Breast epithelium (tissue), 4 donors: ENCODE measurements around the gene ACVRL1. TPM values are rescaled to one million over a fixed set of nuclear protein-coding genes. Genes with fewer than 3 reads are reported as not detected.

ENCODE experiments used
- DNase-seq, 2 donors: peaks; one replicate each; pipeline ENCODE4 v3.0.0-alpha.2; 2019; ENCODE audit warnings: low spot score in 2 of 2
- H3K27ac ChIP-seq, 2 donors: fragments of 200-600 bp; sonication (generic) in 1 of 2; one replicate each; pipeline ENCODE4 v1.5.1; 2016 to 2019; ENCODE audit warnings: mild to moderate bottlenecking in 1 of 2
- H3K27me3 ChIP-seq, 2 donors: fragments of 200-600 bp; sonication (generic) in 1 of 2; one replicate each; pipeline versions ENCODE4 v1.5.1 to v1.6.0; 2017 to 2019; ENCODE audit warnings: control low read depth in 1 of 2, mild to moderate bottlenecking in 1 of 2
- H3K36me3 ChIP-seq: fragments of 200-600 bp; one replicate; pipeline ENCODE4 v1.5.1; 2019
- H3K4me1 ChIP-seq, 2 donors: fragments of 200-600 bp; sonication (generic); one replicate each; pipeline ENCODE4 v1.5.1; 2016 to 2019; ENCODE audit warnings: control low read depth in 1 of 2
- H3K4me3 ChIP-seq, 3 donors: fragments of 200-600 bp; sonication (generic); 1 replicate in 2 of 3; 2 replicates in 1 of 3; pipeline ENCODE4 v1.5.1; 2016 to 2019; ENCODE audit warnings: mild to moderate bottlenecking in 3 of 3, moderate library complexity in 2 of 3
- H3K9me3 ChIP-seq, 2 donors: fragments of 200-600 bp; sonication (generic) in 1 of 2; one replicate each; pipeline ENCODE4 v1.5.1; 2016 to 2019; ENCODE audit warnings: control low read depth in 1 of 2
- POLR2A ChIP-seq: fragments of 450-650 bp; IDR thresholded peaks from one replicate; pipeline ENCODE4 v1.6.1; 2016; ENCODE audit warnings: antibody characterized with exemption, mild to moderate bottlenecking, moderate library complexity
- POLR2AphosphoS5 ChIP-seq, 3 donors: sonication (generic); formaldehyde crosslinking; IDR thresholded peaks; one replicate each; pipeline ENCODE4 v1.6.1; 2017; ENCODE audit warnings: antibody characterized with exemption in 3 of 3
- intact Hi-C: fragments of 100-400 bp; cut with DNase I; formaldehyde crosslinking; loops from one replicate; pipeline ENCODE4 v1.15.1; 2023; ENCODE audit warnings: low total_unique reads
- total RNA-seq, 3 donors: library from RNA; depleted of rRNA; stranded (reverse); fragments of >200 nt; gene quantifications; one replicate each; pipeline ENCODE4 v1.1.0, GENCODE V29; 2016
- TF ChIP-seq, protein P1 (sequence below), 3 donors: fragments of 450-650 bp; IDR thresholded peaks; one replicate each; pipeline ENCODE4 v1.5.1; 2016 to 2017; ENCODE audit warnings: antibody characterized with exemption in 3 of 3, mild to moderate bottlenecking in 3 of 3, moderate library complexity in 3 of 3

The ACVRL1 gene
- total RNA-seq, 3 donors from 2014 or later, result 24.7 to 274 (median 109) TPM

DNA sequence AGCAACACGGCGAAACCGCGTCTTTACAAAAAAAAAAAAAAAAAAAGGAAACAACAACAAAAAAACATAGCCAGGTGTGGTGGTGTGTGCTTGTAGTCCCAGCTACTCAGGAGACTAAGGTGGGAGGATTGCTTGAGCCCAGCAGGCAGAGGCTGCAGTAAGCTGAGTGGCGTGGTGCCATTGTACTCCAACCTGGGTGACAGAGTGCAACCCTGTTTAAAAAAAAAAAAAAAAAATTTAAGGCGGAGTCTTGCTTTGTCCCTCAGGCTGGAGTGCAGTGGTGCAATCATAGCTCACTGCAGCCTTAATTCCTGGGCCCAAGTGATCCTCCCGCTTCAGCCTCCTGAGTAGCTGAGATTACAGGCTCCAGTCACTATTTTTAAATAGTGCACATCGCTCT lies 40.5 kb upstream of the ACVRL1 start:
- intact Hi-C loops, result no loop called here
- H3K9me3 ChIP-seq, result no peaks in the 10 kb centered on the region
- TF ChIP-seq POLR2A (no peak), POLR2AphosphoS5 (IDR thresholded peaks at IDR 0.05) (no peak)
- TF ChIP-seq, protein P1, sequence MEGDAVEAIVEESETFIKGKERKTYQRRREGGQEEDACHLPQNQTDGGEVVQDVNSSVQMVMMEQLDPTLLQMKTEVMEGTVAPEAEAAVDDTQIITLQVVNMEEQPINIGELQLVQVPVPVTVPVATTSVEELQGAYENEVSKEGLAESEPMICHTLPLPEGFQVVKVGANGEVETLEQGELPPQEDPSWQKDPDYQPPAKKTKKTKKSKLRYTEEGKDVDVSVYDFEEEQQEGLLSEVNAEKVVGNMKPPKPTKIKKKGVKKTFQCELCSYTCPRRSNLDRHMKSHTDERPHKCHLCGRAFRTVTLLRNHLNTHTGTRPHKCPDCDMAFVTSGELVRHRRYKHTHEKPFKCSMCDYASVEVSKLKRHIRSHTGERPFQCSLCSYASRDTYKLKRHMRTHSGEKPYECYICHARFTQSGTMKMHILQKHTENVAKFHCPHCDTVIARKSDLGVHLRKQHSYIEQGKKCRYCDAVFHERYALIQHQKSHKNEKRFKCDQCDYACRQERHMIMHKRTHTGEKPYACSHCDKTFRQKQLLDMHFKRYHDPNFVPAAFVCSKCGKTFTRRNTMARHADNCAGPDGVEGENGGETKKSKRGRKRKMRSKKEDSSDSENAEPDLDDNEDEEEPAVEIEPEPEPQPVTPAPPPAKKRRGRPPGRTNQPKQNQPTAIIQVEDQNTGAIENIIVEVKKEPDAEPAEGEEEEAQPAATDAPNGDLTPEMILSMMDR (IDR thresholded peaks at IDR 0.05), result no peak
- no peak for DNase-seq
- no peak overlapping the region for H3K27ac ChIP-seq
- no peaks in the 10 kb centered on the region for H3K36me3 ChIP-seq
- no peaks in the 10 kb centered on the region for H3K27me3 ChIP-seq
- H3K4me1 ChIP-seq, result no peaks in the 10 kb centered on the region
- H3K4me3 ChIP-seq, result no peak overlapping the region

DNA sequence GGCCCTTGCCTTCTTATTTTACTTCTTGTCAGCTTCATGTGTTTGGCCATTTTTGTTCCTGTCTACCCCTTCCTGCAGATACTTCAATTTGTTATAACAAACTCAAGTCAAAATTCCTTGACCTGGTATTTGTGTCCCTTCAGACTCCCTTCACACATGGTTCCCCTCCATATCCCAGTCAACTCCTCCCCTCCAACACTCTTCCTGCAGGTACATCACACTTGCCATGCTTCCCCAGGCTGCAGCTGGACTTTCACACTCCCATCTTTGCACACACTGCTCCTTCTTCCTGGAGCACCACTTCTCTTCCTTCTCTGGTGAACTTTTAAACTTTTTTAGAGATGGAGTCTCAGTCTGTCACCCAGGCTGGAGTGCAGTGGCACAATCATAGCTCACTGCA lies 39.9 kb upstream of the ACVRL1 start:
- DNase-seq, result no peak
- intact Hi-C loops, result no loop called here
- no peak for TF ChIP-seq POLR2AphosphoS5 (IDR thresholded peaks at IDR 0.05)
- no peak for TF ChIP-seq POLR2A
- TF ChIP-seq, protein P1 (IDR thresholded peaks at IDR 0.05), result no peak
- Histone ChIP-seq H3K9me3 (no peaks in the 10 kb centered on the region), H3K27ac (no peak overlapping the region), H3K4me1 (no peaks in the 10 kb centered on the region), H3K27me3 (no peaks in the 10 kb centered on the region), H3K4me3 (no peak overlapping the region), H3K36me3 (no peaks in the 10 kb centered on the region)

DNA sequence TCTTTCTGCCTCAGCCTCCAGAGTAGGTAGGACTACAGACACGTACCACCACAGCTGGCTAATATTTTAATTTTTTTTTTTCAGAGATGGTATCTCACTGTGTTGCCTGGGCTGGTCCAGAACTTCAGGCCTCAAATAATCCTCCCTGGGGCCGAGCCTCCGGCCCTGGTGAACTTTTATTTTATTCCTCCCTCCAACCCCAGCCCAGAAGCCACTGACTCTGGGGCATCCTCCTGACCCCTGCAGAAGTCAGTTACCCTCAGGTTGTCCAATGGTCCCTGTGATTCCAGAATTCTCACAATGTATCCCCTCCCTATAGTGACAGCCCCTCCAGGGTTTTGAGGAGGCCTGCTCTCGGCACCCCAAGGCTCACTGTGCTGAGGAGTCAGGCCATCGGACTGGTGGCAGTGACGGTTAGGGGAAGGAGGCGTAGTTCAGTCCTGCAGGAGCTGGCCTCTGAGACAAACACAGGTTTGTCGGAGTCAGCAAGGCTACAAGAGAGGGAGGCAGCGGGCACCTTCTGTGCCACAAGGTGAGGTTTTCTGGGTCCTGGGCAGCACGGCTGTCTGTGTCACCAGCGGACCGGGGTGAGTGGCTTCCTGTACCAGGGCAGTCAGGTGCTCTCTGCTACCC lies 39.4 kb upstream of the ACVRL1 start:
- Histone ChIP-seq H3K27me3 (no peaks in the 10 kb centered on the region), H3K4me3 (no peak overlapping the region), H3K27ac (no peak overlapping the region), H3K36me3 (no peaks in the 10 kb centered on the region), H3K9me3 (no peaks in the 10 kb centered on the region), H3K4me1 (no peaks in the 10 kb centered on the region)
- intact Hi-C loops, result no loop called here
- no peak for DNase-seq
- TF ChIP-seq, protein P1 (IDR thresholded peaks at IDR 0.05), result no peak
- TF ChIP-seq POLR2A, result no peak

DNA sequence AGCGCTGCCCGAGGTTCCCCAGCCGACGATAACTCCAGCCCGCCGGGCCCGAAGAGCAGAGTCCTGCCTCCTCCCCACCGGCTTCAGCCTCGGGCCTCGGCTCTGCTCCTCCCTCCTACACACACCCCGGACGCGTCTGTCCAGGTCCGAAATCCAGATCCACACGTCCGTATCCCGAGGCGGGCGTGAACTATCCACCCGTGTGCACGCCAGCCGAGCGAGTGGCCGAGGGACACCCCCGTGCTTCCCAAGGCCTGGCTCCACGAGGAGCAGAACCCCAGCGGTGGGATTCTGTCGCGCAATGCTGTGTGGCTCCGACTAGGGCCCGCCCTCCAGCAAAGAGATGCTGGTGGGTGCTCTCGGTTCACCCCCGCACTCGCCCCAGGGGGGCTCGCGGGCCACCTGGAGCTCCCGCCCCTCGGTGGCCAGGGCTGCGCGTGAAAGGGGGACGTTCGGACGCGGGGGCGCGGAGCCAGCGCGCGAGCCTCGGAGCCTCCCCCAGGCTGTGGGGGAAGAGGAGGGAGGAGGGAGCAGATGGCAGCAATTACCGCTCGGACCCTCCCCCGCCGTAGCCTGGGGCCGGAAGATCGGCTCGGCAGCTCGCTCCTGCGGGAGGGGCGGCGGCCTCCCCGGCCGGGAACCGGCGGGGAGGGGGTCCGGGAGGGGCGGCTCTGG lies 38.3 kb upstream of the ACVRL1 start:
- TF ChIP-seq POLR2A (no peak), POLR2AphosphoS5 (IDR thresholded peaks at IDR 0.05) (no peak)
- TF ChIP-seq, protein P1 (IDR thresholded peaks at IDR 0.05), result no peak
- Histone ChIP-seq H3K4me1 (no peaks in the 10 kb centered on the region), H3K36me3 (no peaks in the 10 kb centered on the region), H3K27me3 (no peaks in the 10 kb centered on the region), H3K4me3 (peak overlapping the region; percentile 35 to 70 (median 60)), H3K9me3 (no peaks in the 10 kb centered on the region), H3K27ac (peak overlapping the region; percentile 60 to 76)
- intact Hi-C loops, result no loop called here
- no peak for DNase-seq

DNA sequence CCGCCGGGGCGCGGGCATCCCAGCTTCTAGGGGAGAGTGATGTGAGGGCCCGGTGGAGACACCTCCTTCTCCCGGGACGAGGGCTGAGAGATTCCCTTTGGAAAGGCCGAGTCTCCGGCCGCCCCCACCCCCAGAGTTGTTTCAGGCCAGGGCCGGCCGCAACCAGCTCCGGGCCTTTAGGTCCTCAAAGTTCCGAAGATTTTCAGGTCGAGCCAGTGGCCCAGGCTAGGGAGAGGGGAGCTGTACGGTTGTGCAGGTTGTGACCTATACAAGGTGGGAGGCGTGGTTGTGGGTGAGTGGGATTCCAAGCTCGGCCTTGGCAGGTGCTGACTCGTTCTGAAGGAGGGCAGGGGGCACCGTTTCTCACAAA lies 37.8 kb upstream of the ACVRL1 start:
- intact Hi-C loops, result no loop called here
- Histone ChIP-seq H3K4me1 (no peaks in the 10 kb centered on the region), H3K27ac (peak overlapping the region; percentile 60 to 76), H3K4me3 (peak overlapping the region; percentile 35 to 70 (median 60)), H3K36me3 (no peaks in the 10 kb centered on the region), H3K9me3 (no peaks in the 10 kb centered on the region), H3K27me3 (no peaks in the 10 kb centered on the region)
- no peak for DNase-seq
- TF ChIP-seq POLR2A (no peak), POLR2AphosphoS5 (IDR thresholded peaks at IDR 0.05) (no peak)
- TF ChIP-seq, protein P1 (IDR thresholded peaks at IDR 0.05), result no peak
